ENCODE data around the gene PARN. TPM values are rescaled to one million over a fixed set of nuclear protein-coding genes. Genes with fewer than 3 reads are reported as not detected.

Gene PARN
- total and polyA plus RNA-seq, 2 of the 4 experiments (the other 2 are of a cell fraction) = 24.6 to 25.1 TPM

GRCh38 chr16:14485121-14485551 is 144.9 kb downstream of the PARN start:
- no peak overlapping the region for H3K27ac ChIP-seq (ENCODE audit: insufficient read depth, low read length)
- intact Hi-C loops (cut with micrococcal nuclease) = no loop called here

More at GRCh38 chr16:14485121-14485551, 144.9 kb downstream of the PARN start:
- TF ChIP-seq SMC3 (IDR thresholded peaks at IDR 0.05; ENCODE audit: low read depth, low read length) (no peak), RAD21 (IDR thresholded peaks at IDR 0.05; ENCODE audit: low read length) (no peak)
- Histone ChIP-seq H4K5ac (ENCODE audit: low read depth, low read length) (no peak overlapping the region), H4K20me1 (ENCODE audit: insufficient read depth, low read length) (no peaks in the 10 kb centered on the region; the same call in 1 of the 2 replicates), H2BK15ac (ENCODE audit: low read depth, low read length) (peak overlapping the region; percentile 62; the same call in 1 of the 3 replicates), H3K4me2 (ENCODE audit: low read depth, low read length) (peak overlapping the region; percentile 24; the same call in 1 of the 2 replicates), H4K91ac (ENCODE audit: insufficient read depth, low read depth, low read length) (no peak overlapping the region), H3K36me3 (ENCODE audit: control insufficient read depth, insufficient read depth, low read length) (peaks cover 7% of the 10 kb centered on the region), H3K4ac (ENCODE audit: low read depth, low read length) (no peak overlapping the region), H3K56ac (ENCODE audit: extremely low read depth, insufficient read depth, low read length) (no peak overlapping the region), H3K9me3 (ENCODE audit: control insufficient read depth, insufficient read depth, low read length) (no peaks in the 10 kb centered on the region), H3K23ac (ENCODE audit: low read depth, low read length) (no peak overlapping the region; the same call in 1 of the 2 replicates), H3K79me1 (ENCODE audit: low read depth in 1 of 2, low read length in 2 of 2) (peaks cover 0 to 26% of the 10 kb centered on the region in 2 experiments; a peak in 2 of 4 replicates), H2AK5ac (ENCODE audit: low read depth, low read length) (0 out of 2 replicates have a peak overlapping the region, but pooled peaks have one; percentile 23), H2BK5ac (ENCODE audit: low read depth, low read length, poor library complexity, severe bottlenecking) (no peak overlapping the region), H2BK20ac (ENCODE audit: low read depth, low read length) (peak overlapping the region; percentile 54; the same call in 1 of the 2 replicates), H2AFZ (replicated peaks; ENCODE audit: low read length, poor library complexity) (no peak overlapping the region), H3K14ac (replicated peaks; ENCODE audit: low read depth, low read length) (no peak overlapping the region; the same call in 1 of the 2 replicates), H4K8ac (ENCODE audit: low read depth in 2 of 2, low read length in 2 of 2) (no peak overlapping the region; a peak in 1 of 4 replicates), H3K27me3 (ENCODE audit: control insufficient read depth, insufficient read depth, low read length) (no peaks in the 10 kb centered on the region), H3K9ac (ENCODE audit: low read depth, low read length) (no peak overlapping the region), H3K4me3 (ENCODE audit: insufficient read depth, low read depth, low read length) (no peak overlapping the region), H3K4me1 (ENCODE audit: control insufficient read depth, insufficient read depth, low read length) (peaks cover 17% of the 10 kb centered on the region), H3K9me1 (ENCODE audit: insufficient read depth, low read length) (peaks cover 19% of the 10 kb centered on the region), H2AK9ac (replicated peaks; ENCODE audit: low read depth, low read length, poor library complexity) (no peak overlapping the region), H2BK120ac (ENCODE audit: low read depth, low read length) (peak overlapping the region; percentile 14; the same call in 1 of the 2 replicates), H3K18ac (ENCODE audit: low read depth, low read length) (no peak overlapping the region)
- peak; percentile 18; the same call in 1 of the 2 replicates for ATAC-seq (ENCODE audit: low read depth)
- ChIA-PET POLR2A (ENCODE audit: unreplicated experiment) (no interaction called here), CTCF (no interaction called here)
- BruUV-seq (replicated peaks) = no TSS peak
- no CpG with 5 or more reads among the region's 2 CpGs for WGBS, 2 experiments (ENCODE audit: extremely low coverage in 2 of 2, insufficient read length in 1 of 2)
- dilution Hi-C loops (cut with HindIII; ENCODE audit: low sequenced_read_pairs, unreplicated experiment) = no loop called here
- in situ Hi-C loops (cut with MboI; ENCODE audit: low sequenced_read_pairs) = no loop called here
- peak; percentile 65 for DNase-seq
